GM10266 (cell line): ENCODE measurements around the gene UST.
A peak's percentile ranks its signal among the peaks of the same experiment; 100 is the strongest.

Experiments
- DNase-seq: peaks from one replicate; pipeline ENCODE4 v3.0.0; 2012; ENCODE audit errors: extremely low spot score
- CTCF ChIP-seq: IDR thresholded peaks from 2 replicates; pipeline ENCODE4 v1.5.1; 2012; ENCODE audit warnings: mild to moderate bottlenecking, low read depth; ENCODE audit not compliant: control insufficient read depth, insufficient read depth; ENCODE audit errors: missing control alignments

Gene UST

DNA sequence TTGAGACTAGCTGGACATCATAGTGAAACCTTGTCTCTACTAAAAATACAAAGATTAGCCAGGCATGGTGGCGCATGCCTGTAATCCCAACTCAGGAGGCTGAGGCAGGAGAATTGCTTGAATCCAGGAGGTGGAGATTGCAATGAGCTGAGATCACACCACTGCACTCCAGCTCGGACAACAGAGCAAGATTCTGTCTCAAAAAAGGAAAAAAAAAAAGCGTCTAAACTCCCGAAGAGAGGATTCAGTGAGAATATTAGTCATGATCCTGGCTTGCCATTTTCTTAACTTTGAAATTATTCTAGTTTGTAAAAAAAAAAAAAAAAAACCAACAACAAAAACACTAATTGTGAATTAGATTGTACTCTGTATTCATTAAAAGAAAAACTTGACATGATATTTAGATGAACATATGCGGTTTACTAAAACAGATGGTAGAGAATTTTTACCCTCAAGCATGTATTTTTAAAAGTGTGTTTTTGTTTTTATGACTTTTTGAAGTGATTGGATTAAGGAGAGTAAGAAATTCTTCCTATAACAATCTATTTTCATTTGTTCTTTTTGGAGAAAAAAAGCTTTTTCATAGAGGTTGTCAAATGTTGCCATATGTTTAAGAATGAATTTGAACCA, 80.7 kb downstream of the UST start:
- no peak for DNase-seq
- no peak for TF ChIP-seq CTCF

- TF ChIP-seq CTCF = no peak
- DNase-seq = no peak
Measured at GRCh38 chr6:148828047-148828446, 81.2 kb downstream of the UST start.

DNA sequence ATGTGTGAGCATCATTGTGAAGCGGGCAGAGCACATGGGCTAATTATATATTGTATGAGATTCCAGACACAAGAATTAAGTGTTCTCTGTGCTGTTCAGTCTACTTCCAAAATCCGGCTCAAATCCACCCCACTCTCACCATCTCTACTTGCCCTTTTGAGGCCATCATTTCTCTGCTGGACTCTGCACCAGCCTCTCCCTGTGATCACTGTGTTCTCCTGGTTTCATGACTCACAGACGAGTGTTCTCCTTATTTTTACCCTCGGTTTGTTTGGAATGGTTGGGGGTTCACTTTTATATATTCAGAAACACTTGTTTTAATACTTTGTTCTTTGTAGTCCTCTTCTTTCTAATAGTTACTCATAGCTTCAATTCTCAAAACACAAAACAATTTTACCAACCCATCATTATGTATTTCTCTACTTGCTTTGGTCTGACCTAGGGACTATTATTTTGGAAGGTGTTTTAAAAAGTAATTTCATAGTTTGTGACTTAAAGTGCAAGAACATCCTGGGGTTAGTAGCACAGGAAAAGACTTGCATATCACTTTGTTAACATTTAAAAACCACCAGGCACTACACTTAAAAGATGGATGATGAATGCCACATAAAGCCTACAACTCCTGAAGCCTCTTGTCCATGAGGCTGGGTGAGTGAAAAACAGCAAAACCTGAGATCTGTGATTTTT, 82.7 kb downstream of the UST start:
- no peak for TF ChIP-seq CTCF
- DNase-seq = no peak

DNA sequence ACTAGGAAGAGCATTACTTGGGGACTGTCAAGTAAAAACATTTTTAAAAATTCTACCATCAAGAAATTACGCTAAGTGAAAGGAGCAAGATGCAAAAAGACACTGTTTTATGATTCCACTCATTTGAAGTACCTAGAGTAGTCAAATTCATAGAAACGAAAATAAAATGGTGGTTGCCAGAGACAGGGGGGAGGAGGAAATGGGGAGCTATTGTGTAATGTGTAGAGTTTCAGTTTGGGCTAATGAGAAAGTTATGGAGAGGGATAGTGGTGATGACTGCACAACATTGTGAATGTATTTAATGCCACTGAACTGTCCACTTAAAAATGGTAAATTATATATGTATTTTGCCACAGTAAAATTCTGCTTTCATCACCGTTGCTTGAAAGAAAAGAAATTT, 83.8 kb downstream of the UST start:
- no peak for TF ChIP-seq CTCF
- no peak for DNase-seq

DNA sequence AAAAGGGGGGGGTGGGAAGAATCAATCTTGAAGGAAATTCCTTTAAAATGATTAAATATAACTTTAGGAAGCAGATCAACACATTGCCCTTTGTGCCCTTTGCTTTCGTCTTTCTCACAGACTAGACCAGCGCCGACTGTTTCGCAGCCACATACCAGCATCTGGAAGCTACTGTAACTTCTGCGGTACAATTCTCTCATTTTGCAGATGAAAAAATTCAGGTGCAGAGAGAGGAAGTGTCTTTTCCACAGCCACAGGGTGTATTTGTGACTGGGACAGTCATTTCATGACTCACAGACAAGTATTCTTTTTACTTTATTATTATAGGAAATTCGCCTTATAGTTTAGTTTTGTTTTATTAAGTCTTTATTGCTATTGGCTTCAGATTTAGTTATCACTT, 84.2 kb downstream of the UST start:
- TF ChIP-seq CTCF = no peak
- peak; percentile 22 for DNase-seq

DNA sequence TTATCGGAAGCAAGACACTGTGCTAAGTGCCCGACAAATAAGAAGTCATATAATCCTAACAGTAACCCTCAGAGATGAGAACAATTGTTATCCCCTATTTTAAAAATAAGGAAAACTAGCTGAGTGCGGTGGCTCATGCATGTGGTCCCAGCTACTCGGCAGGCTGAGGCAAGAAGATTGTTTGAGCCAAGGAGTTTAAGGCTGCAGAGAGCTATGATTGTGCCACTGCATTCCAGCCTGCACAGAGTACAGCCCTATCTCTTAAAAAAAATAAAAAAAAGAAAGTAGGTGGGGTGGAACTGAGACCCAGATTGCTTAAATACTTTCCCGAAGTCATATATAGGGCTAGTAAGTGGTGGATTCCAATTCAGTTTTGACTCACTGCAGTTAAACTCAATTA, 84.7 kb downstream of the UST start:
- DNase-seq = no peak
- no peak for TF ChIP-seq CTCF

DNA sequence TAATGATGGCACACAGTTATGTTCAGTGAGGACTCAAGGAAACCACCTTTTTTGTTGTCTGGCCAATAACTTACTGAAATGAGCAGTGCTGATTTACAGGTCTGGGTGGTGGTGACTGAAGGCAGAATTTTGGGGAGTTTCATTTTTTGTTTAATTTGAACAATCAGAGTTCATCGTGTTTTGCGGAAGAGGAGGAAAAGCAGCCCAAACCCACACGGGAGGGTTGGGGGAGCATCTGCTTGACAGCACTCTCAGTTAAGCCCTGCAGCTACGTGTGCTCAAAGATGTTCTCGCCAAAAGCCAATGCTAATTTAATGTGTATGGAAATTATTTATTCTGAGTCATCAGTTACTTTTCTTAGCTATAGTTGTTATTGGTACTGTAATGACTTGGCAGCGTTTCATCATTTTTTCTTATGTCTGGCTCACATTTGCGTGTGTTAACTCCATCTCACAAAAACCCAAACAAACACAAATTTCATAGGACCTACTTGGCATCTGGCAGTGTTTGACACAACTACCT, 89.2 kb downstream of the UST start:
- DNase-seq = peak; percentile 24
- TF ChIP-seq CTCF = no peak
